HG03565 (cell line): ENCODE results near the gene PIGZ.
A peak's percentile ranks its signal among the peaks of the same experiment; 100 is the strongest.

Experiments
- ATAC-seq: cut with Tn5 transposase; IDR thresholded peaks from one replicate; pipeline ENCODE4 v1.9.1; 2021; ENCODE audit warnings: mild to moderate bottlenecking, moderate library complexity; ENCODE audit not compliant: unreplicated experiment

The PIGZ gene

DNA sequence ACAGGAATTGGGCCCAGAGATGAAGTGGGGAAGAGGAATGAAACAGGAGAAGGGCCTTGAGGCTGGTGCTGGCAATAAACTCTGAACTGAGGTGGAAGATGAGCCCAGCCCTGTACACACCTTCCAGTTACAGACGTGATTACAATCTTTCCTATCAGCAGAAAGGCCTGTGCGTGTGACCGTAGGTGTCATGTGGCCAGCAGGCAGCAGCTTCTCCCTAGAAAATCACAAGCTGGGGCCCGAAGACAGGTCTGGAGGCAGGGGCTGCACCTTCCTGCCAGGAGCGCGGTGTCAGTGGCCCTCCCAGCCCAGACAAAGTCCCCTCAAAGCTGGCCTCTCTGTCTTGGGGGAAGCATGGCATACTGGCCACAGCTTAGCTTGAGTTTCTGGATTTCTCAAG is 16.7 kb upstream of the PIGZ start:
- no peak for ATAC-seq

DNA sequence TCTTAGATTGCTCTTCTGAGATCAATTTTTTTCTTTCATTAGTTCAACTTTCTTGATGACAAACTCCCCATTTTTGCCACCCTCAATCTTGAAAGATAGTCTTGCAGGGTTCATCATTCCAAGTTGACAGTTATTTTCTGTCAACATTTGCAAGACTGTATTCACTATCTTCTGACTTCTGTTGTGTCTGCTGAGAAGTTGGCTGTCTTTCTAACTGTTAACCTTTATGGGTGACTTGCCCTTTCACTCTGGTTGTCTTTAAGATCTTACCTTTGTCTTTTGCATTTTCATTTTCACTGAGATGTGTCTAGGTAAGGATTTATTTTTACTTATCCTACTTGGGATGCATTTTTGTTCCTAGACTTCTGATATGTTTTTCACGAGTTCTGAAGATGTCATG is 14.6 kb upstream of the PIGZ start:
- no peak for ATAC-seq

DNA sequence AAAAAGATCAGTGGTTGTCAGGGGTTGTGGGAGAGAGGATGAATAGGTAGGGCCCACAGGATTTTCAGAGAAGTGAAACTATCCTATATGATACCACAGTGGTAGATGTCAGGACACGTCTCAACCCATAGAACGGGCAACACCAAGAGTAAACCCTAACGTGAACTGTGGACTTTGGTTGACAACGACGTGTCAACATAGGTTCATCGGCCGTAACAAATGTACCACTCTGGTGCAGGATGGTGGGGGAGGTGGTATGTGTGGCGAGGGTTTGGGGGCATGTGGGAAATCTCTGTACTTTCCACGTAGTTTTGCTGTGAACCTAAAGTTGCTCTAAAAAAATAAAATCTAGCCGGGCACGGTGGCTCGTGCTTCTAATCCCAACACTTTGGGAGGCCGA is 13.0 kb upstream of the PIGZ start:
- no peak for ATAC-seq

DNA sequence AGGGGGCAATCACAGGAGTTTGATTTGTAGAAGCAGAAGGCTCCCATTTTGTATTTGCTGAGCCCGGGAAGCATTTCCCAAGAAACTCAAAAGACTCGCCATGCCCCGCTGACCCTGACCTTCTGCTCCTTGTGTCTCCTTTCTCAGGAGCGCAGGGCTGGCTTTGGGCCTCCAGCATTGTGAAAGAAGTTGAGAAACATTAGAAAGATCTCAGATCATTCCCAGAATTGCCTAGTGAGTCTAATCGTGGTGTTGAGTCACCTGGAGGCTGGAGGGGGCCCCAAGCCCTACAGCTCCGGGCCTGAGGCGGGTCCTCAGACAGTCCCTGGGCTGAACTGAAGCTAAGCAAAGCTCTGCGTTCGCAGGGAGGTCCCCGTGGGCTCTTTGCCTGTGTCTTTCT is 10.9 kb upstream of the PIGZ start:
- no peak for ATAC-seq

DNA sequence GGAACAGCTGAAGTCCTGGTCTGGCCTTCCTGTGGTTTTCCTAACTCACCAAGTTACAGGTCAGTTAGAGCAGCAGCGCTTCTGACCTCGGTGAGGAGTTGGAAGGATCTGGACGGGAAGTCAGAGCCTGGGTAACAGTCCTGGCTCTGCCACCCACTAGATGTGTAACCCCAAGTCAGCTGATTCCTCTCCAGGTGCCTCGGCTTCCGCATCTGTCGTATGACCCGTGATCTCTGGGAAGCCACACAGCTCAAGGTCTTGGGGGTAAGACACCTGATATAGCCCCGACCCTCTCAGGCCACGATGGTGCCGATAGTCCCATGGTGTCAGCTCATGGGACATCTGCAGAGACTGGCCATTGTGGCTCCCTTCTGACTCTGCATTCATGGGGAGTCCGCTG is 8.3 kb upstream of the PIGZ start:
- ATAC-seq: no peak

DNA sequence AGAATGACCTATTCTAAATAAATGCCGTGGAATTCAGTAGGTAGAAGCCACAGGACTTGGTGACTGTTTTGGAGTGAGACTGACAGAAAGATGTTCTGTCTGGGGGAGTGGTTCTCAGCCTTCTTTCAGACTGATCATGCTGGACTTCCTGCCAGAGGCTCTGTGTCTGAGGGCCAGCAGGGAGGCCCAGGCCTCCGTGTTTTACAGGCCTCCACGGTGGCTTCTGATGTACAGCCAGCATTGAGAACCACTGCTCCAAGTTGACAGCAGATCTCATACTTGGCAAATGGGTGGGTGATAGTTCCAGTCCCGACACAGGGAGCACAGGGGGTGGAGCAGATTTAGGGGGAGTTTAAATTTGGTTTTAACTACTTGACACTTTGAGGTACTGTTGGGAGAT is 6.7 kb upstream of the PIGZ start:
- no peak for ATAC-seq

DNA sequence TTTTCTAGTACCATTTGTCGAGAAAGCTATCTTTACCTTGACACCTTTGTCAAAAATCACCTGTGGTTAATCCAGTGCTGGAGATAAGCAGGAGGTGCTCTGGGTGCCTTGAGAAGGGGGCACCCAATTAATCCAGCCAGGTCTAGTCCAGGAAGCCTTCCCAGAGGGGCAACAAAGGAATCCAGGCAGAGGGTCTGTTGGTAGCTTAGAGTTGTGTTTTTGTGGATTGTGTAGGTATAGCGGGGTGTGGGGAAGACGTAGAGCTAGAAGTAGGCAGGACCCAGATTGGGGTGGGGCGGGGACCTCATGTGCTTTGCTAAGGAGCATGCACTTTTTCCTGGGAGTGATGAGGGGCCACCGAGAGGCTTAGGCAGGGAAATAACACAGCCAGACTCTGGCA is 6.0 kb upstream of the PIGZ start:
- no peak for ATAC-seq

DNA sequence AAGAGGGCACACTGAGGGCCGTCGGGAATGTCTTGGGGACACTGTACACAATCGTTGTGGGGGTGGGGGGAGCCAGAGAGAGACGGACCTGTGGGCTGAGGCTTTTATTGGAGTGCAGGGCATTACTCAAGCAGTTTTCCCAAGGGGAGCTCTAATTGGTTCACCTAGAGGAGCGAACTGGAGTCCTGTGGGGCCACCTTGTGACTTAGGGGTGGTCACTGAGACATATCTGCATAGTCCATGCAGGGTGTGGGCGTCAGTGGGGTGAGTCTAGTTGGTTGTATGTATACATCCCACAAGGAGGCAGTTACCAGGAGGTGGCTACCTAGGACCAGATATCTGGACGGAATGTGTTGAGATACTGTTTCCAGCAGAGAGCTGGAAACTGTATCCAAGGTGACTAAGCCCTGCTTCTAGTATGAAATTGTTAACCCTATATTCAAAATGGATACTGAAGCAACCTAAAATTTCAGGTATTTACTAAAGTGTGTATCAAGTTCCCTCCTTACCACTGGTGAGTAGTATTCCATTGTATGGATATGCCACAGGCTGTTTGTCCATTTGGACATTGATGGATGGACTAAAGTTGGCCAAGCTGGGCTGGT is 2.6 kb upstream of the PIGZ start:
- ATAC-seq: no peak

DNA sequence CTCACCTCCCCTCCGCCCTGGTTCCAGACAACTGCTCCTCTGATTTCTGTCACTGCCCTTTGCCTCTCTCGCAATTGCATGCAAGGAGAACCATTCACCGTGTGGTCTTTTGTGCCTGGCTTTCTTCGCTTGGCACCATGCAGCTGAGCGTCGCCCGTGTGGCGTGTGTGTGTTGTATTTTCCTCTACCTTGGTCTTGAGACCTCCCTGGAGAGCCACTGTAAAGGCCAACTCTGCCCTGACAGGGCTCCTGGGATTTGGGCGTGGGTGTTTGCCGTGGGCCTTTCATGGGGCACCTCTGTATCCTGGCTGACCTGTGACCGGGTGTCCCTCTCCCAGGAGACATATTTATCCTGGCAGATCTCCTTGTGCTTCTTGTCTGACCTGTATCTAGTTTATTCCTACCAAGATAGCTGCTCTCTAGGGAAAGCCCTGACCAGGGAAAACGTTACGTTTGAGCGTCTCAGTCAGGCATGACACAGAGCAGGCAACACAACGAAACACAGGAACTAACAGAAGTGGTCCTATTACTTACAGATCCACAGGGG is 2.0 kb upstream of the PIGZ start:
- ATAC-seq: no peak

DNA sequence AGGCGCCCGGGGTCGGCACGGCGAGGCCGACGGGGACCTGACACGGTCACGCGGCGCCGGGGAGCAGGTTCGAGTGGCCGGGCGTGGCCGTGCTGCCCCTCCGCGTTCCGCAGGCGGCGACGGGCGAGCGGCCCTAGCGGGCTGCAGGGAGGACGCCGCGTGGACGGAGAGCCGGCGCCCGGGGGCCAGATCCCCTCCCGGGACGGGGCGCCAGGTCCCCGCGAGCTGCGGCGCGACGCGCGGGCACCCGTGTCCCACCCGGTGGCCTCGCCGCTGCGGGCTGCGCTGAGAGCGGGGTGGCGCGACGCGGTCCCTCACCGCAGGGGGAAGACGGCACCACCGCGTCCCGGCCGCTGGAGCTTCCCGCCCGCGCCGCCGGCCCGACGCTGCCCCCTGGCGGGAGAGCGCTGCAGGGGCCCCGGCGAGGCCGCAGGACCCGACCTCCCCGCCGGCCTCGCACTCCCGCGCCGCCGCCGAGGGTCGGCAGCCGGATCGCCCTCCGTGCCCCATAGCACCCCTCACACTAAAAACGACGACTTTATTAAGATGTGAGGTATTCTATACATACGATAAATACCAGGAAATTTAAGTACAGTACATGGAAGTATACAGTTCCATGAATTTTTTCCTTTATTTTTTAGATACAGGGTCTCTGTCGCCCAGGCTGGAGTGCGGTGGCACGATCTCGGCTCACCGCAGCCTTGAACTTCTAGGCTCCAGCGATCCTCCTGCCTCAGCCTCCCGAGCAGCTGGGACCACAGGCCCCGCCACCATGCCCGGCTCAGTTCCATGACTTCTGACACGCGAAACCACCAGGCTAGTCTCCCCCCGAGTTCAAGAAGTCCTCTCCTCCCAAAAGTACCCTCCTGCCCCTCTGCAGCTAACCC is 1.3 kb upstream of the PIGZ start:
- ATAC-seq: peak; percentile 36

DNA sequence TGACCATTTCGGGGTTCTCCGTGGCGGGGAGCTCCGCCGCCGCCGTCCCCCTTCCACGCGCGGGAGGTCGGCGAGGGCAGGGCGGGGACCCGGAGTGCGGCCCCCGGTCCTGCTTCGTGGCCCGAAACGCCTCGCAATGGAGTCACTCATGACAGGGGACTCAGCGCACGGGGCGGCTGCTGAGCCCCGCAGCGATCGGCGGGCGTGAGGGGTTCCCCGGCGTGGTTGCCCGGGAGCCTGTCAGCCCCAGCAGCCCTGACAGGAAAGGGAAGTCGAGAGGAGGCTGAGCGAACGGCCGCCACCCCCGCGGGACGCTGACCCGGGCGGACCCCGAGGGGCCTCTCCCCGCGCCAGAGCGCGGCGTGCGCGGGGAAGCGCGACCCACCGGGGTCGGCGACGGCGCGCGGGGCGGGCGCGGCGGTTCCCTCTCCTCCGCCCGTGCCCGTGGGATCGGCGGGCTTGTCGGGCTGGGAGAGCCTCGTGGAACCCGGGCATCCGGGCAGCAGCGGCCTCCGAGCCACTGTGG is 564 bp upstream of the PIGZ start:
- peak; percentile 19 for ATAC-seq

DNA sequence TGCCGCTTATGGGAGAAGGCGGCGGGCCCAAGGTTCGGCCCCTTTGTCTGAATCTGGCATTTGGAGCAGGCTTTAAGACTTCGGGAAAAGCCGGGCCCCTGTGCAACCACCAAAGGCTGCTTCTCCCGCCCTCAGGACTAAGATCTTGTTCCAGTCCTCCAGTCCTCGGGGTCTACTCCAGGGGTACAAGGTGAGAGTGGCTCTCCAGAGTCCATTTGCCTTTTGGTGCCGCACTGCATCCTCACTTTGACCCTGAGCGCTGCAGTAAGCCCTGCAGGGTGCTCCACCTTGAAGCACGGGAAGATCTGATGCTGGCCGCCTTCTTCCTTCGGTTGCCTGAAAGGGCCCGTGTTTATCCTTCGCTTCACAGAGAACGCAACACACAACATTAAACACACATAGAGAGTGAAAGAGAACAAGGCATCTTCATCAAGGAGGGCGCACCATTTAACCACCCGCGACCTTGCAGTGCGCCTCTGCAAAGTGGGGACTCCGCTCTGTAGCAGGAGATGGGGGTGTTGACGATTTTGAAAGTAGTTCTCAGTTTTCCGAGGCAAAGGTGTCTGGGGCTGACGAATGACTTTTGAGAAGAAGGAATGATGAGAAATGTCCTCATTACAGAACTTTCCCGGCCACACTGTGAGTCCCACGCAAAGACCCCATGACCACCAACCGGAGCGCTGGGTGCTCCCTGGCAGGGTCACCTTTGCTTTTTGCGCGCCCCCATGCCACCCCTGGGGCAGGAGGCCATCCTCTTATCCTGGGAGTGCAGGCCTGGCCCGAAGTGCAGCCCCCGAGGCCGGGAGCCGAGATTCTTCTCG is 1.0 kb downstream of the PIGZ start:
- no peak for ATAC-seq

DNA sequence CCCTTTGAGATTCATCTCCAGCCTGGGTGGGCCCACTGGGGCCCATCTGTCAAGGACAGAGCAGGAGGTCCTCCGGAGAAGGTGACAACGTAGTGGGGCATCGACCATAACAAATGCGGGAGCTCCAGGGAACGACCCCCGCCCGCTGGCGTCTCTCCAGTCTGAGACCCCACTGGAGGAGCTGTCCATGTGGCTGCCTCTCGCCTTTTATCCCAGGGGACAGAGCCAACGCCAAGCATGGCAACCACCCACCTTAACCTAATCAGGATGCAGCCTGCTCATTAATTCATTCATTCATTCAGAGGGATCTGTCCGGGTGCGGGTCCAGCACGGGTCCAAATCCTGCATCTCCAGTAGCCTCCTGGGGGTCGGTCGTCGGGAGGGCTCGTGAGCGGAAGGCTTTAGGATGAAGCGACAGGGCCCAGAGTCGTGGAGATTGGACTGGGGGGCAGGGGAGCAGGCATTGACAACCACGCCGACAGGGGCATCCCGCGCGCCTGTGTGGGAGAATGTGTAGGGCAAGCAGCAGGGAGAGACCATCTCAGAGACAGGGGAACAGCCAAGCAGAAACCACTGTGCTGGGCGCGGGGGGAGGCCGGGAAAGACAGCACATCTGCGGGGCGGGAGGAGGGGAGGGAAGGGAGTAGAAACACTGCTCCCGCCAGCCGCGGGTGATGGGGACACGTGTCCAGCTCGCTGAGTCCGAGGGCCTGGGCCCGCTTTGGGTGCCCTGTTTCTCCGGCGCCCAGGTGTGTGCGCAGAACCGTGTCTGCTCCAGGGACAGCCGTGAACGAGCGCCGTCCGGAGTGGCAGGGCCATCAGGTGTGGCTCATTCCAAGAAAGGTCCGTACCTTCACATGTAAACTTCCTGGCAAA is 1.9 kb downstream of the PIGZ start:
- ATAC-seq: no peak

DNA sequence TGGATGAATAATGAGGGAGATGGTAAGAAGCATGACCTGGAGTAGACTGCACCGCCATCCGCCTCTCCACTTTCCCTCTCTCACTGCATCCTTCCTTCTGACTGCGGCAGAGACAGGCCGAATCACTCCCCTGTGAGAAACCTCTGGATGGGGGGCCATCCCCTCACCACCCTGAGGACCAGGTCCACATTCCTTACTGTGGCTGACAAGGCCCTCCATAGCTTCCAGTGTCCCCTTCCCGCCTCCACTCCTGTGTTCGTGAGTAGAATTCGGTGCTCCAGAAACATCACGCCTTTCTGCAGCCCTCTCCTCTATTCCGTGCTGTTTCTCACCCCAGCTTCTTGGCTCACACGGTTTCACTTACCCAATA is 2.8 kb downstream of the PIGZ start:
- no peak for ATAC-seq

DNA sequence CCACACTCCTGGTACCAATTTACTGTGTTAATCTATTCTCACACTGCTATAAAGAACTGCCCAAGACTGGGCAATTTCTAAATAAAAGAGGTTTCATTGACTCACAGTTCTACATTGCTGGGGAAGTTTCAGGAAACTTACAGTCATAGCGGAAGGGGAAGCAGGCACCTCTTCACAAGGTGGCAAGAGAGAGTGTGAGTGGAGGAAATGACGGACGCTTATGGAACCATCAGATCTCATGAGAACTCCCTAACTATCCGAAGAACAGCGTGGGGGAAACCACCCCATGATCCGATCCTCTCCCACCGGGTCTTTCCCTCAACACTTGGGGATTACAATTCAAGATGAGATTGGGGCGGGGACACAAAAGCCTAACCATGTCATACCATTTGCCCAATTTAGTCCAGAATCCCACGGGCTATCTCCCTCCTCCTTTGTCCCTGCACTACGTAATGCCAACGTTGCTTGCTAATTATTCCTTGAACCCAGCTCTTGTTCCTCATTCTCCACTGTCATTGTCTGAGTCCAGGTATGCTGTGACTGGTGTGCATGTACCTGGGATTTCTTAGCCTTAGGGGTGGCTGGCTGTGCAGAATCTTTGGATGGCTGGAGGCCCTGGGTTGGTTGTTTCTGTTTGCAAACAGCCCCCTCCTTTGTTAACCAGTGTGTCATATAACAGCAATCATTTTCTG is 3.4 kb downstream of the PIGZ start:
- no peak for ATAC-seq

DNA sequence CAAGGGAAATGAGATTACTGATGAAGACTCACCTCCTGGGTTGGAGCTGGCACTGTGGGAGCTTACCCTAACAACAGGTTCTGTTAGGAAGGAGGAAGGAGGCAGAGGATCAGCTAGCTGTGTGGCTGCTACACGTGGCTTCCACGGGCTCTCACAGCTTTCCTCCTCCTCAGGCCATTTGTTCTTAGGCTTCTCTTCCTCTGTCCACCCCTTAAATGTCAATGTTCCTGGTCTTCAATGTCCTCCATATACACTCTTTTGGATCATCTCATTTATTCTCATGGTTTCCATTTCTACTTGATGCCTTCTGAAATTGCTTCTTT is 5.0 kb downstream of the PIGZ start:
- ATAC-seq: no peak

DNA sequence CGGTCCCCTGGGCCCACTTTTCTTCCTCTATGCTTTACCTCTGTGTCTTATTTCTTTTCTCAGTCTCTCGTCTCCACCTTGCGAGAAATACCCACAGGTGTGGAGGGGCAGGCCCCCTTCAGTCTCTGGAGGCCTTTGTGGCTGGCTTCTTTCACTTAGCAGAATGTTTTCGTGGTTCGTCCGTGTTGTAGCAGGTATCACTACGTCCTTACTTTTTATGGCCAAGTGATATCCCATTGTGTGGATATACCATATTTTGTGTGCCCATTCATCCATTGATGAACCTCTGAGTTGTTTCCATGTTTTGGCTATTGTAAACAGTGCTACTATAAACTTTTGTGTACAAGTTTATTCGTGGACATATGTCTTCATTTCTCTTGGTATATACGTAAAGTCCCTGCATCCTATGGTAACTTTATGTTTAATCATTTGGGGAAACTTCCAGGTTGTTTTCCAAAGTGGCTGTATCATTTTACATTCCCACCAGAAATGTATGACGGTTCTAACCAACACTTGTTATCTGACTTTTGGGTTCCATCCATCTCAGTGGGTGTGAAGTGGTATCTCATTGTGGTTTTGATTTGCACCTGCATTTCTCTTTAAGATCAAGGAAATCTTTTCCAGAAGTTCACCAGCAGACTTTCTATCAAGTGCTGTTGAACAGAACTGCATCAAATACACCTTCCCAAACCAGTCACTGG is 5.6 kb downstream of the PIGZ start:
- ATAC-seq: no peak

DNA sequence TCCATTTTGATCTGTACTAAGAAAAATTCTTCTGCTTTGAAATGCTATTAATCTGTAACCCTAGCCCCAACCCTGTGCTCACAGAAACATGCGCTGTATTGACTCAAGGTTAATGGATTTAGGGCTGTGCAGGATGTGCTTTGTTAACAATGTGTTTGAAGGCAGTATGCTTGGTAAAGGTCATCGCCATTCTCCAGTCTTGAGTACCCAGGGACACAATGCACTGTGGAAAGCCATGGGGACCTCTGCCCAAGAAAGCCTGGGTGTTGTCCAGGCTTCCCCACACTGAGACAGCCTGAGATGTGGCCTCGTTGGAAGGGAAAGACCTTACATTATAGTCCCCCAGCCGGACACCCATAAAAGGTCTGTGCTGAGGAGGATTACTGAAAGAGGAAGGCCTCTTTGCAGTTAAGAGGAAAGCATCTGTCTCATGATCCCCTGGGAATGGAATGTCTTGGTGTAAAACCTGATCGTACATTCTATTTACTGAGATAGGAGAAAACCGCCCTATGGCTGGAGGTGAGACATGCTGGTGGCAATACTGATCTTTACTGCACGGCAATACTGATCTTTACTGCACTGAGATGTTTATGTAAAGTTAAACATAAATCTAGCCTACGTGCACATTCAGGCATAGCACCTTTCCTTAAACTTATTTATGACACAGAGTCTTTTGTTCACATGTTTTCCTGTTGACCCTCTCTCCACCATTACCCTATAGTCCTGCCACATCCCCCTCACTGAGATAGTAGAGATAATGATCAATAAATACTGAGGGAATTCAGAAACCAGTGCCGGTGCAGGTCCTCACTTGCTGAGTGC is 6.3 kb downstream of the PIGZ start:
- ATAC-seq: no peak
